Right renal pelvis (tissue), 4 donors: Measurements from ENCODE around the gene HIVEP3. TPM values are rescaled to one million over a fixed set of nuclear protein-coding genes. Genes with fewer than 3 reads are reported as not detected.

Experiments
- DNase-seq, 4 donors: peaks; one replicate each; pipeline ENCODE4 v3.0.0-alpha.2; 2013; ENCODE audit warnings: low read depth in 4 of 4, low spot score in 3 of 4, missing footprints in 1 of 4
- polyA plus RNA-seq, 4 donors: library from polyadenylated mRNA; unstranded; fragments of 120-200 nt; gene quantifications; one replicate each; pipeline ENCODE4 v1.2.1, GENCODE V29; 2013; ENCODE audit not compliant: insufficient read length in 4 of 4

HIVEP3 gene
- polyA plus RNA-seq, 4 donors: 3.9 to 4.9 (median 4.5) TPM

DNA sequence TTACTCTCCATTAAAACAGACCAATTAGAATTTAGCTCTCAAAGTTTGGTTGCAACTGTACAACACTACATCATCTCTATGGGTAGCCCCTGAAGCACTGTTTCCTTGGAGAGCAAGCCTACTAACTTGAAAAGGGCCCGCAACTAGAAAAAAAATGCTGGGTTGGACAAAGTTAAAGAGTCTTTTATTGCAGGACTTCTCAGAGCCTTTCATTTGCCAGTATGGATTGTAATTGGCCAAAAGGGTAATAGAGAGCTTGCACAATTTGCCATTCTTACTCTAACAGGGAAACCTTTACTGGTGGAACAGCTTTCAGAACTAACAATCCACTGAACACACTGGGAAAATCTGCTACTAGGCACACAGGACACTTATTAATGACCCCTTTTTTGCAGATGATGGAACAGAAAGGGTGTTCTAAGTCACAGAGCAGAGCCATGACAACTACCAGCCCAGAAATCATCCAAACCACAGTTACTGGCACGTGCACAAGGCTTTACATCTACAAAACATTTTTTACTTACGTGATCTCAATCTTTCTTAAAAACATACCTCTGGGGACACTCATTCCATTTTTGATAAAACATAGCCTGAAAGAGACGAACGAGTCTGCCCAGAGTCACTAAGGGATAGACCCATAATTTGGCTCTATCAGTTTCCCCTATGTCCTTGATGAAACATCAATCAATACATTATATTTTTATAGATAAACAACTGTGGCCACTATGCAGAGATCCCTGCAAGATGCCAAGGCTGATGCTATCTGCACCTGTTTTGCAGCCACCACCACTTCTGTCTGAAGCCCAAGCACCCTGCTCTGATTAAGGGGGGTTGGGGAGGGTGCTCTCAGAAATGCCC lies 257.9 kb downstream of the HIVEP3 start:
- DNase-seq: no peak

DNA sequence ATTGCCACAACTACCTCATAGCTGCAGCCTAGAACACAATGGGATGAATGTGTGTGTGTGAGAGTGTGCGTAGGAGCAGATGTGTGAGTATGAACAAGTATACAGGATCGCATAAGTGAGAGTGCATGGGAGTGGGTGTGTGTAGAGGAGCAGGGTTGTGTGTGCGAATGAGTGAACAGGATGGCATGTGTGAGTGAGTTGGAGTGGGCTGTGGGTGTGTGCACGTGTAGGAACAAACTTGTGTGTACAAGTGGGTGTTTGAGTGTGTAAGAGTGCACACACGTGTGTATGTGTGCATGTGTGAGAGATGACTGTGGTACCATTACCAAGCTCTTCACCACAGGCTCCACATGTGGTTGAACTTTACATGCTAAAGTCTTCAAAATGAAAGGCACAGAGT lies 258.8 kb downstream of the HIVEP3 start:
- no peak for DNase-seq

- DNase-seq: no peak
Observed at GRCh38 chr1:41659159-41659495, 259.6 kb downstream of the HIVEP3 start.

GRCh38 chr1:41658431-41659158 lies 260.1 kb downstream of the HIVEP3 start:
- no peak for DNase-seq

DNA sequence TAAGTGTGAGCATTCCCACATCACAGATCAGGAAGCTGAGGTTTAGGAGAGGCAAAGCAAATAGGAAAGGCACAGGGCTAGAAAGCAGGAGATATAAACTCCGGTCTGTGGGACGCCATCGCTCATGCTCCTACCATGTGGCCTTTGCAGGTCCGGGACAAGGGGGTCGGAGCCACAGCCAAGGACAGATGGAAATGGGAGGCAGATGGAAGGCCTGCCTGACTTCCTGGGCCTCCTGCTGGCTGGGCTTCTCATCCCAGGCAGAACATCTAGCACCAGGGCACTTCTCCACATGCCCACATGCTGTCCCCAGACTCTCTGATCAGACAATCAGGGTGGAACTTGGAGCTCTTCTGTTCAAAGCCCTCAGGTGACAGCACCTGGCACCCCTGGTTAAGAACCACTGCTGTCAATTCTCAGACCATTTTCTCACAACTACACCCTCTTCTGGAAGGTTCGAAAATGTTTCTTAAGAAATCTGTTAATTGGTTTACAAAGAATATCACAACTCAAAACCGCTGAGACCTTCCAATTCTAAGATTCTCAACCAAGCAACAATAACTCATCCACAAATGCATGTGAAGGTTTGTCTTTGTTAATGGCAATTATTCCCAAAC lies 260.9 kb downstream of the HIVEP3 start:
- DNase-seq: no peak

DNA sequence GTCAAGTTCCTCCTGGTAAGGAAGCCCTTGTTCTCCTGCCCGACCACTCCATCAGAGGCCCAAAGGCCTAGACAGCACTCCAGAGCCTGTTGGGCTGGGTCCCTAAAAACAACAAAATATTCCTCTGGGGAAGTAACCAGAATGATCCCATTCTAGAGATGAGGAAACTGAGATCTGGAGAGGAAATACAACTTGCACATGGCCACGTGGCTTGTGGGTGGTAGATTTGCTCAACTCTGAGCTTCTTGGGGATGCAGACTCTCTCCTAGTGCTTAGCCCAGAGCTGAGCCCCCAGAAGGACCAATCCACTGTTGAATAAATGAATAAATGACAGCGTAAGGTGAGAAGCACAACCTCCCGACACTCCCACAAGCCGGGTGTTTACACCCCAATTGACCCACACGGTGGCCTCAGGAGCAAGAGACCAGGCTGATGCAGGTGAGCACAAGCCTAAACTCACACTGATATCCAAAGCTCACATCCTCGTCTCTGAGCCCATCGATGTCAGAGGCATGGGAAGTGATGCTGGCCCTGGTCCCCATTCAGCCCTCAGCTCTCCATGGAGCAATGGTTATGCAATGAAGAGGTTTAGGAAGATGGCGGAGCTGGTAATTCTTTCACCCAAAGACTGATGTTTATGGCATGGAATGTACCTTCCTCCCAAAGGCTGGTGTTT lies 261.8 kb downstream of the HIVEP3 start:
- DNase-seq: no peak

DNA sequence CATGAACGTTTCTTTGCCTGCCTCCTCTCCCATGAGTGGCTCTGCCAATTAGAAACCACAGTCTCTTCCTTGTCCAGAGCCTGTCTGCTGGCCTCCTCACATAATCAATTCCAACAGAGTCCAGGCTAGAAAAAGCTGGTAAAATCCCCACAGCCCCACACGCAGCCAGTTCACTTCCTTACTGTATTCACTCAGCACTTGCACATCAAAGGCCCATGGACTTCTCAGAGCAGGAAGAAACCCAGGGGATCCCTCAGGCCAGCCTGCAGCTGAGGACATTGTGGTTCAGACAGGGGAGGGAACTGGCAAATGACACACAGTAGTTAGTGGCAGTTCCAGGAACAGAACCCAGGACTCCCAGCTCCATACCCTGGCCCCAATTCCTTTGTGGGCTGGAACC lies 262.7 kb downstream of the HIVEP3 start:
- DNase-seq: no peak

GRCh38 chr1:41655632-41656031 lies 263.1 kb downstream of the HIVEP3 start:
- no peak for DNase-seq

DNA sequence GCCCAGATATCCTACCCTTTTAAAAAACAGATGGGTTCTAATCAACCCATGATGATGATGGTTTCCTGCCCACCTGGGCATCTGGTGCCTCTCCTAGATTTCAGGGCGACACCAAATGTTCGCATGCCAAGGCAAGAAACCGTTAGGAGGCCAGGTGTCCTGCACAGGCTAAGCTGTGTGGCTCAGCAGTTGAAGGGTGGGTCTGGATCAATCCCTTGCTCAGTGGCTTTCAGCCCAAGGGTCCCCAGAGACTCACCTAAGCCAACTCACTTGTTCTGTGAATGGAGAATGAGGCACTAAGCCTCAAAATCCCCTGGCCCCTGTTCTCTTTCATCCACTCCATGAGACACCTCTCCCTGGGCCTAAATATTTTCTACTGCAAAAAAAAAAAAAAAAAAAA lies 265.1 kb downstream of the HIVEP3 start:
- DNase-seq: no peak

DNA sequence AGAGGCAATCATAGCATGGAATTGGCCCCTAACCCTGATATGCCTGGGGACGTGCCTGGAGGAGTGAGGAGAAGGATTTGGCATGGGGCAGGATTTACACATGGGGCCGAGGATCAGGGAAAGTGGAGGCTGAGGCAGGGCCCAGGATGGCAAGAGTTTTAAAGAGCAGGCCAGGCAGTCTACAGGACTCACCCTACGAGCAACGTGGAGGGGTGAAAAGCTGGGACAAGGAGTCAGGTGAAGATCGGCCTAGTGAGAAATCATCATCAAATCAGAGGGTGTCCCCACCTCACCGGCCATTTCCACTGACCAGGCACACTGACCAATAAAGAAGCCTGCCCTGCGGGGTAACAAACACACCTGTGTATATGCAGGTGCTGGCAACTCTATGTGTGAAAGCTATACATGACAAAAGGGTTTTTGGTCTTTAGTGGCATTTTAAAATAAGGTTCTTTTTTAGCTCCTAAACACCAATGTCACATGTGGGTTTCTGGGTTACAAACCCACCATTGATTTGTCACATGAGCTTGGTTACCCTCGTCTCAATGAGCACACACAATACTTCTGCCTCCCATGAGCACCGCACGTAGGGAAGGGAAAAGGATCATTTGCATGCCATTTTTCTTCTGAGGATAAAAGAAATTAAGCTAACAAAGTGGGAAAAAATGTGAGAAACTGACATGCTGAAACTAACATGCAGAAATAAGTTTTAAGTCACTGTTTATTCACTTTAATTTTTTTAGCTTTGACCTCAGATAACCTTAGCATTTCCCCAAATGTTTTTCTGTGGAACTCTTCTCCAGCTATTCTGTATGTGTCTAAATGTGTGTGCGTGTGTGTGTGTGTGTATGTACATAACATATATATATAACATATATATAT lies 266.1 kb downstream of the HIVEP3 start:
- no peak for DNase-seq

DNA sequence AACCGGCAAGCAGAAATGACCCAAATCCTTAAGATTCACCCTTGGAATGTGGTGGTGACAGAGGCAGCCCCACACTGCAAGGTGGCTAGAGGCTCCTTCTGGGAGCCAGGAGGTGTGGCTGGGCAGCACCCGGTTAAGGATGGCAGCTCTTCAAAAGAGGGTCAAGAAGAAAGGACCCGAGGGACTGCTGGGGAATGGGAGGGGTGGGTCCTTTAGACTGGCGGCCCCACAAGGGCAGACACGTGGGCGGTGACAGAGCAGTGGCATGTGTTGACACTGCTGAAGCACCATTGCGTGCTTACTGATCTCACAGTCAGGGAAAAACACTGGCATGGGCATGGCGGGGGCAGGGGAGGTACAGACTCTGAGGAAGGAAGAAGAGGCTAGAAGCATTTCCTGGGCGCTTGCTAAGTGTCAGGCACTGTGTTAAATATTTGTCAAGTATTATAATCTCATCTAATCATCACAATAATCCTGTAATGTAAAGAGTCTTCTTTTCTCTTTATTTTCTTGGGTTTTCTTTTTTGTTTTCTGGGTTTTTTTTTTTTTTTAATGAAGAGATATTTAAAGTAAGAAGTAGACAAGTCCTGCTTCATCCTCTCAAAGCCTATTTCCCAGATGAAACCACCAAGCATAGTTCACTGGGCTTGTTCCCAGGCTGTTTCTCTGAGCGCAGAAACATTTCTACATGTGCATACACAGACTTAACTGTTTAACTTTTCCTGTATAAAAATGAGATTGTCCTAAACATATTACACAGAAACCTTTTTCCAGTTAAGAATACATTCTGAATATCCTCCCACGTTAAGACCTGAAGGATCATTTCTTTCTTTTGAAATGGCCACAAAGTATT lies 268.5 kb downstream of the HIVEP3 start:
- no peak for DNase-seq

GRCh38 chr1:41649396-41650027 lies 269.2 kb downstream of the HIVEP3 start:
- DNase-seq: no peak

- no peak for DNase-seq
Observed at GRCh38 chr1:41648844-41649243, 269.9 kb downstream of the HIVEP3 start.

DNA sequence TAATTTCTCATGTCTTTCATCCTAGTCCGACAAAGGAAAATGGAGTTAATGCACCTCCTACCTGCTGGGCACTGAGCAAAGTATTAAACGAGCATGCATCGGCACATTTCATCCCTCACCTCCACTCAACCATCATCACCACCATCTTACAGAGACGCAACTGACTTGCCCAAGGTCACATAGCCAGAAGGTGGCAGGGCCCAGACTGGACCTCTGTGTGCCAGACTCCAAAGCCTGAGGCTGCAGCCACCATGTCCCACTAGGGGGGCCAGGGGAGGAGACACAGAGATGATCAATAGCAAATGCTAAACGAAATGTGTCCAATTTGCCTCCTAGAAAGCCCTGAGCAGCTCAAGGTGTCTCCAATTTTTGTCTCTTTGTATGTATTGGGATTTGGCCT lies 270.5 kb downstream of the HIVEP3 start:
- DNase-seq: no peak

DNA sequence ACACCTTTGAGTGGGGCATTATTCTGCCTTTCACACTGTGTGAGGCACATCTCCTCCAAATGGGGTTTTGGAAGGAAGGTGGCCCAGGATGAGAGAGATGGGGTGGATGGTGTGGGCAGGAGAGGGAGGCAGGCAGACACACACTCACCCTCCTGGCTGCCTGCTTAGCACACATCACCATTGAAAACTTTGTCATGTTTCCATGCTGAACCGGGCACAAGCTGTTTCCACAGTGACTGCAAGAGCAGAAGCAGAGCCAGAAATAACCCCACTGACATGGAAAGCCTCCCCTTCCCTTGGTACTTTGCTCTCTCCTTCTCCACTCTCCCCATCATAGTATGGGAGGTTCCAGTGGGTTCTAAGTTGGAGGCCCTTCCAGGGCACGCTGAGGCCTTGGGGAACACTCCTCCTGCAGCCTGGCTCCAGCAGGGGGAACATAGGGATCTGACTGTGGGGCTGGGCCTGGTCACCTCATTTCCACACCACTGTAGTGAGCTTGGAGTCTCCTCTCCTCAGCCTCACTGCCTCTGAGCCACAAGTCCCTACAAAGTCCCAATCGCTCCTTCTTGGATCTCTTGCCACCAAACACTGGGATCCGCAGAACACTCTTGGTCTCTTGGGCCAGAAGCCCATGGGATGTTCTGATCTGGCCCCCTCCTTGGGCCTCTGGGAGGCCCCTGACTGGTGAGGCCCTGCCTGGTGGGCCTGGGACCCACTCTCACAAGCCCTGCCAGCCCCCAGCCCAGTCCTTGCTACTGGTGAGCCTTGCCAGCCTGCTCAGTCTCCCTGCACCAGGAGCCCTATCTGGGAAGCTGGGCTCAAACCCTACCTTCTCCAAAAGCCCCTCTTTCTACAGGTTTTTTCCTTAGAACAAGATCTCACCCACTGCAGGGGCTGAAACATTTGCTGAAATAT lies 271.2 kb downstream of the HIVEP3 start:
- DNase-seq: no peak

- no peak for DNase-seq
Observed at GRCh38 chr1:41646186-41646585, 272.5 kb downstream of the HIVEP3 start.

GRCh38 chr1:41645062-41645461 lies 273.7 kb downstream of the HIVEP3 start:
- no peak for DNase-seq
